ENCODE measurements around the gene NKX2-2.

NKX2-2 gene

GRCh38 chr20:21511485-21511849 is 2.4 kb downstream of the NKX2-2 start:
- POLR2A ChIA-PET: no interaction called here
- CTCF ChIA-PET: interaction anchor here (2.6 to 19.9 kb wide), 2 partner anchors 274 to 674 kb away, joined by 8 to 374 read pairs; no protein-coding TSS in a partner anchor

GRCh38 chr20:21510414-21511384 is 3.2 kb downstream of the NKX2-2 start:
- ChIA-PET POLR2A (no interaction called here), CTCF (interaction anchor here (1.7 to 19.9 kb wide), 4 partner anchors 11 to 674 kb away, joined by 4 to 374 read pairs (median 6); no protein-coding TSS in a partner anchor)
- no peak for DNase-seq (ENCODE audit: low read depth, low spot score)
- no peak for TF ChIP-seq CTCF (IDR thresholded peaks at IDR 0.05; ENCODE audit: insufficient read depth, low read length, missing control alignments)
- peak overlapping the region; percentile 36 for H3K4me3 ChIP-seq (ENCODE audit: low read depth, low read length)

More at GRCh38 chr20:21511485-21511849, 2.4 kb downstream of the NKX2-2 start:
- H3K4me3 ChIP-seq (ENCODE audit: low read depth, low read length): no peak overlapping the region
- TF ChIP-seq CTCF (IDR thresholded peaks at IDR 0.05; ENCODE audit: insufficient read depth, low read length, missing control alignments): no peak
- no peak for DNase-seq (ENCODE audit: low read depth, low spot score)

GRCh38 chr20:21509597-21510371 is 4.1 kb downstream of the NKX2-2 start:
- POLR2A ChIA-PET: no interaction called here
- CTCF ChIA-PET: interaction anchor here (0.8 to 19.9 kb wide), 8 partner anchors 8 to 673 kb away, joined by 3 to 374 read pairs (median 4); no protein-coding TSS in a partner anchor
- no peak for DNase-seq (ENCODE audit: low read depth, low spot score)
- peak overlapping the region; percentile 36 for H3K4me3 ChIP-seq (ENCODE audit: low read depth, low read length)
- no peak for TF ChIP-seq CTCF (IDR thresholded peaks at IDR 0.05; ENCODE audit: insufficient read depth, low read length, missing control alignments)

GRCh38 chr20:21509079-21509596 is 4.7 kb downstream of the NKX2-2 start:
- ChIA-PET POLR2A (no interaction called here), CTCF (interaction anchor here (0.8 to 19.9 kb wide), 9 partner anchors 9 to 672 kb away, joined by 3 to 374 read pairs (median 4); no protein-coding TSS in a partner anchor)
- no peak overlapping the region for H3K4me3 ChIP-seq (ENCODE audit: low read depth, low read length)
- no peak for DNase-seq (ENCODE audit: low read depth, low spot score)
- TF ChIP-seq CTCF (IDR thresholded peaks at IDR 0.05; ENCODE audit: insufficient read depth, low read length, missing control alignments): no peak

- no peak for DNase-seq (ENCODE audit: low read depth, low spot score)
- CTCF ChIA-PET: interaction anchor here (0.9 to 19.9 kb wide), 10 partner anchors 13 to 672 kb away, joined by 3 to 374 read pairs (median 5); no protein-coding TSS in a partner anchor
- POLR2A ChIA-PET: no interaction called here
- TF ChIP-seq CTCF (IDR thresholded peaks at IDR 0.05; ENCODE audit: insufficient read depth, low read length, missing control alignments): no peak
- H3K4me3 ChIP-seq (ENCODE audit: low read depth, low read length): no peak overlapping the region
These were observed 5.4 kb downstream of the NKX2-2 start for GRCh38 chr20:21508230-21509078.
